Measurements from ENCODE around the gene CACNA1C. TPM values are rescaled to one million over a fixed set of nuclear protein-coding genes. Genes with fewer than 3 reads are reported as not detected.

Gene CACNA1C
- total and polyA plus RNA-seq, 10 of the 15 experiments (the other 5 are each of a cell fraction or from before 2014, with no cell fraction given) = under 0.01 to 0.15 (median 0.09) TPM; not detected in 5

DNA sequence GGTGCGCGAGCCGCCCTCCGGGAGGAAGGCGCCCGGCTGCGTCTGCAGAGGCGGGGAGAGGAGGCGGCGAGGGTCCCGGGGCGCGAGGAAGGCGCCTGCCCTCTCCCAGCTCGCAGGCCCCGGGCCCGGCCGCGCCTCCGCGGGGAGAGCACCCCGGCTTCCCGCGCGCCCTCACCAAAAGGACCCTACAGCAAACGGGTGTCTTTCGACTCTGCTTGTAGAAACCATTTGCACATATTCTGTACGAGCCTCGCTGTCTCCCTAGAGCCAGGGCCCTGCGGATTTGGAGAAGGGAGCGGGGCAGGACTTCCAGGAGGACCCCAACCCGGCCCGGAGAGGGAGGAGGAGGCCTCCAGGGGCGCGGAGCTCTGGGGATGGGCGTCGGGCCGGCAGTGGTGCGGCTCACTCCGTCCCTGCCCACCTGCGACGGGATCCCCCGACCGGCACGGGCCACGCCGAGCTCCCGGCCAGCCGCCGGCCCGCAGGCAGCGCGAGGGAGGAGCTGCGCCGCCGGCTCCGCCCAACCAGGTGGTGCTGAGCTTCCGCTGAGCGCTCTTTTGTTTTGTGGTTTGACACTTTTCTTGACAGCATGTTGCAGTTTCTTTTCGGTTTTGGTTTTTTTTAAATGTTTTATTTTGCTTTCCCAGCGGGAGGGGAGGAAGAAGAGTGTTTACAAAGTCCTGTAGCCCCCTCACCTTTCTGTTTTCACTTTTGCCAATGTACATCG is 638.7 kb downstream of the CACNA1C start:
- Histone ChIP-seq H3K27me3 (replicated peaks in 1 of 2; ENCODE audit: control insufficient read depth in 2 of 2, insufficient read depth in 2 of 2, low read length in 1 of 2) (peaks cover 3 to 5% of the 10 kb centered on the region in 2 experiments; a peak in 3 of 4 replicates), H3K4me3 (peak overlapping the region; percentile 67), H4K20me1 (ENCODE audit: control insufficient read depth, insufficient read depth) (no peaks in the 10 kb centered on the region), H3K9me3 (replicated peaks; ENCODE audit: control insufficient read depth, insufficient read depth, low read length) (no peaks in the 10 kb centered on the region), H3K79me2 (ENCODE audit: control insufficient read depth, insufficient read depth, low read length) (no peaks in the 10 kb centered on the region), H2AFZ (ENCODE audit: control insufficient read depth, low read depth, low read length) (peak overlapping the region; percentile 78), H3K9ac (ENCODE audit: control insufficient read depth, insufficient read depth, low read length) (peak overlapping the region; percentile 29; the same call in 1 of the 2 replicates), H3K4me2 (ENCODE audit: control insufficient read depth, insufficient read depth) (peak overlapping the region; percentile 62), H3K4me1 (ENCODE audit: control insufficient read depth, insufficient read depth, low read length) (peaks cover 7% of the 10 kb centered on the region), H3K36me3 (ENCODE audit: control insufficient read depth in 2 of 2, insufficient read depth in 2 of 2, low read length in 1 of 2) (no peaks in the 10 kb centered on the region), H3K27ac (ENCODE audit: control insufficient read depth, insufficient read depth) (no peak overlapping the region)
- ChIA-PET CTCF (interaction anchor here (0.8 kb wide), 1 partner anchor 8 kb away, joined by 3 read pairs; no protein-coding TSS in a partner anchor), POLR2A (no interaction called here), SMC1A (ENCODE audit: uncharacterized antibody, unreplicated experiment) (no interaction called here), RAD21 (ENCODE audit: unreplicated experiment) (no interaction called here)
- BruUV-seq (replicated peaks) = no TSS peak
- FAIRE-seq (no peak), ATAC-seq (peak; percentile 94), DNase-seq (ENCODE audit: low read depth, low spot score) (peak; percentile 15)
- intact Hi-C loops (cut with micrococcal nuclease; ENCODE audit: unreplicated experiment) = no loop called here
- TF ChIP-seq ESRRA (IDR thresholded peaks at IDR 0.05; ENCODE audit: low read length) (no peak), POLR2A (IDR thresholded peaks at IDR 0.05; ENCODE audit: low read depth, low read length) (peak; percentile 56; the same call in 1 of the 2 replicates), BHLHE40 (IDR thresholded peaks at IDR 0.05; ENCODE audit: borderline replicate concordance in 1 of 2, low read depth in 2 of 2, low read length in 1 of 2) (peak in 1 of 2 experiments; percentile 70; a peak in 2 of 4 replicates), ZNF384 (IDR thresholded peaks at IDR 0.05; ENCODE audit: borderline replicate concordance, low read depth, low read length) (peak; percentile 24; the same call in 1 of the 2 replicates), RUNX3 (IDR thresholded peaks at IDR 0.05; ENCODE audit: low read length) (peak; percentile 68)
- in situ Hi-C loops (cut with MboI) = no loop called here
- under 1% methylated on average over 42 of the region's 62 CpGs for WGBS (ENCODE audit: insufficient coverage, insufficient replicate concordance, low lambda C conversion rate, missing lambda C conversion rate)

DNA sequence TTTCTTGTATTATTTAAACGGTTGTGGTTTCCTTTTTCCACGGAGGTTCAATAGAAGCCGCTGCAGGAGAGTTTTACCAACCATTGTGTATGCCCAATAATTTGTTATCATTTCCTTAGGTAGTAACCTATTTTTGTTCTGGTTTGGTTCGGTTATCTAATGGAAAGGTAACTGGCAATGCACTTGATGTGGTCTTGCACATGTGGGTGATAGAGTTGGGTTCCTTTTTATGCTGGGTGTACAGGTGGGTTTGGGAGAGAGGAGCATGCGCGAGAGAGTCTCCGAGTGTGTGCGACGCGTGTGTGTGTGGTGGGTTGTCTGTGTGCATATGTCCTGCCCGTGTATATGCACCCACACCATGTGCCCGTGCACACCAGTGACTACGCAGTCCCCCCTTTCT is 639.3 kb downstream of the CACNA1C start:
- ATAC-seq (no peak; the same call in 2 of the 3 replicates), FAIRE-seq (no peak), DNase-seq (ENCODE audit: low read depth, low spot score) (no peak)
- ChIA-PET SMC1A (ENCODE audit: uncharacterized antibody, unreplicated experiment) (no interaction called here), CTCF (interaction anchor here (0.8 kb wide), 1 partner anchor 9 kb away, joined by 3 read pairs; no protein-coding TSS in a partner anchor), POLR2A (no interaction called here), RAD21 (ENCODE audit: unreplicated experiment) (no interaction called here)
- peak overlapping the region; percentile 62 for H3K4me2 ChIP-seq (ENCODE audit: control insufficient read depth, insufficient read depth)
- peak overlapping the region; percentile 20 for H2AFZ ChIP-seq (ENCODE audit: control insufficient read depth, low read depth, low read length)
- no peaks in the 10 kb centered on the region for H4K20me1 ChIP-seq (ENCODE audit: control insufficient read depth, insufficient read depth)
- H3K9me3 ChIP-seq (replicated peaks; ENCODE audit: control insufficient read depth, insufficient read depth, low read length) = no peaks in the 10 kb centered on the region; the same call in 2 of the 3 replicates
- in situ Hi-C loops (cut with MboI) = no loop called here
- intact Hi-C loops (cut with micrococcal nuclease; ENCODE audit: unreplicated experiment) = no loop called here
- BruUV-seq (replicated peaks) = no TSS peak
- no peak overlapping the region for H3K9ac ChIP-seq (ENCODE audit: control insufficient read depth, insufficient read depth, low read length)
- H3K27ac ChIP-seq (ENCODE audit: control insufficient read depth, insufficient read depth) = no peak overlapping the region
- peak overlapping the region; percentile 67; the same call in 1 of the 2 replicates for H3K4me3 ChIP-seq
- 31% methylated on average over 13 of the region's 13 CpGs for WGBS (ENCODE audit: insufficient coverage, insufficient replicate concordance, low lambda C conversion rate, missing lambda C conversion rate)
- peaks cover 7% of the 10 kb centered on the region for H3K4me1 ChIP-seq (ENCODE audit: control insufficient read depth, insufficient read depth, low read length)
- no peaks in the 10 kb centered on the region for H3K36me3 ChIP-seq (ENCODE audit: control insufficient read depth in 2 of 2, insufficient read depth in 2 of 2, low read length in 1 of 2)
- no peaks in the 10 kb centered on the region for H3K79me2 ChIP-seq (ENCODE audit: control insufficient read depth, insufficient read depth, low read length)
- H3K27me3 ChIP-seq (replicated peaks in 1 of 2; ENCODE audit: control insufficient read depth in 2 of 2, insufficient read depth in 2 of 2, low read length in 1 of 2) = peaks cover 3 to 5% of the 10 kb centered on the region in 2 experiments; a peak in 3 of 4 replicates
- no peak for TF ChIP-seq ATF7 (IDR thresholded peaks at IDR 0.05; ENCODE audit: low read depth)
- TF ChIP-seq NR2F1 (conservative IDR thresholded peaks at IDR 0.05) = no peak
- no peak for TF ChIP-seq POU2F2 (IDR thresholded peaks at IDR 0.05; ENCODE audit: borderline replicate concordance, low read depth, low read length)
- no peak for TF ChIP-seq HDGF (IDR thresholded peaks at IDR 0.05)
- no peak for TF ChIP-seq TCF7 (IDR thresholded peaks at IDR 0.05; ENCODE audit: borderline replicate concordance)
- TF ChIP-seq, protein P1, sequence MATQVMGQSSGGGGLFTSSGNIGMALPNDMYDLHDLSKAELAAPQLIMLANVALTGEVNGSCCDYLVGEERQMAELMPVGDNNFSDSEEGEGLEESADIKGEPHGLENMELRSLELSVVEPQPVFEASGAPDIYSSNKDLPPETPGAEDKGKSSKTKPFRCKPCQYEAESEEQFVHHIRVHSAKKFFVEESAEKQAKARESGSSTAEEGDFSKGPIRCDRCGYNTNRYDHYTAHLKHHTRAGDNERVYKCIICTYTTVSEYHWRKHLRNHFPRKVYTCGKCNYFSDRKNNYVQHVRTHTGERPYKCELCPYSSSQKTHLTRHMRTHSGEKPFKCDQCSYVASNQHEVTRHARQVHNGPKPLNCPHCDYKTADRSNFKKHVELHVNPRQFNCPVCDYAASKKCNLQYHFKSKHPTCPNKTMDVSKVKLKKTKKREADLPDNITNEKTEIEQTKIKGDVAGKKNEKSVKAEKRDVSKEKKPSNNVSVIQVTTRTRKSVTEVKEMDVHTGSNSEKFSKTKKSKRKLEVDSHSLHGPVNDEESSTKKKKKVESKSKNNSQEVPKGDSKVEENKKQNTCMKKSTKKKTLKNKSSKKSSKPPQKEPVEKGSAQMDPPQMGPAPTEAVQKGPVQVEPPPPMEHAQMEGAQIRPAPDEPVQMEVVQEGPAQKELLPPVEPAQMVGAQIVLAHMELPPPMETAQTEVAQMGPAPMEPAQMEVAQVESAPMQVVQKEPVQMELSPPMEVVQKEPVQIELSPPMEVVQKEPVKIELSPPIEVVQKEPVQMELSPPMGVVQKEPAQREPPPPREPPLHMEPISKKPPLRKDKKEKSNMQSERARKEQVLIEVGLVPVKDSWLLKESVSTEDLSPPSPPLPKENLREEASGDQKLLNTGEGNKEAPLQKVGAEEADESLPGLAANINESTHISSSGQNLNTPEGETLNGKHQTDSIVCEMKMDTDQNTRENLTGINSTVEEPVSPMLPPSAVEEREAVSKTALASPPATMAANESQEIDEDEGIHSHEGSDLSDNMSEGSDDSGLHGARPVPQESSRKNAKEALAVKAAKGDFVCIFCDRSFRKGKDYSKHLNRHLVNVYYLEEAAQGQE (IDR thresholded peaks at IDR 0.05; ENCODE audit: low read depth, low read length) = no peak
- TF ChIP-seq, protein P2, sequence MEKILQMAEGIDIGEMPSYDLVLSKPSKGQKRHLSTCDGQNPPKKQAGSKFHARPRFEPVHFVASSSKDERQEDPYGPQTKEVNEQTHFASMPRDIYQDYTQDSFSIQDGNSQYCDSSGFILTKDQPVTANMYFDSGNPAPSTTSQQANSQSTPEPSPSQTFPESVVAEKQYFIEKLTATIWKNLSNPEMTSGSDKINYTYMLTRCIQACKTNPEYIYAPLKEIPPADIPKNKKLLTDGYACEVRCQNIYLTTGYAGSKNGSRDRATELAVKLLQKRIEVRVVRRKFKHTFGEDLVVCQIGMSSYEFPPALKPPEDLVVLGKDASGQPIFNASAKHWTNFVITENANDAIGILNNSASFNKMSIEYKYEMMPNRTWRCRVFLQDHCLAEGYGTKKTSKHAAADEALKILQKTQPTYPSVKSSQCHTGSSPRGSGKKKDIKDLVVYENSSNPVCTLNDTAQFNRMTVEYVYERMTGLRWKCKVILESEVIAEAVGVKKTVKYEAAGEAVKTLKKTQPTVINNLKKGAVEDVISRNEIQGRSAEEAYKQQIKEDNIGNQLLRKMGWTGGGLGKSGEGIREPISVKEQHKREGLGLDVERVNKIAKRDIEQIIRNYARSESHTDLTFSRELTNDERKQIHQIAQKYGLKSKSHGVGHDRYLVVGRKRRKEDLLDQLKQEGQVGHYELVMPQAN (conservative IDR thresholded peaks at IDR 0.05) = no peak

Data from GM12878 (cell line).